GM18517 (cell line): Measurements from ENCODE around the gene RPS6KA3.

Experiments
- ATAC-seq: cut with Tn5 transposase; IDR thresholded peaks from one replicate; pipeline ENCODE4 v1.9.1; 2021; ENCODE audit warnings: mild to moderate bottlenecking, moderate library complexity; ENCODE audit not compliant: unreplicated experiment

Gene RPS6KA3

GRCh38 chrX:20266810-20267606, at the start of gene RPS6KA3:
RPS6KA3 (minus strand) TSS chrX:20266909; CDS start chrX:20266632, 277 bp downstream.
- peak; percentile 70 for ATAC-seq

GRCh38 chrX:20315140-20315539, 48.4 kb upstream of the RPS6KA3 start:
- ATAC-seq, result peak; percentile 56

DNA sequence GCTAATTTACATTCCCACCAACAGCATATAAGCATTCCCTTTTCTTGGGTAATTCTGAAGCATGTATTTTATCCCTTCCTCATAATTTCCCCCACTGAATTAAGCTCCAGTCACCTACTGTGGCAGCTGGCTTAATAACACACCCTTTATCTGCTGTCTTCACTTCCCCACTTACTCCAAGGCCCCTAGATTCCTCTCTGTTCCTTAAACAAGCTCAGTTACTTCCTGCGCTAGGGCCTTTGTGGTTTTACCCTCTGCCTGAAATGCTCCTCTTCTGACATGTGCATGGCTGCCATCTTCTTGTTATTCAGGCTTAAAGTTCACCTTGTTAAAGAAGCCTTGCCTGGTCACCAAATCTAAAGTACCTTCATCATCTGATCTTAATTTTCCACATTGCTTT, 47.2 kb upstream of the RPS6KA3 start:
- no peak for ATAC-seq

DNA sequence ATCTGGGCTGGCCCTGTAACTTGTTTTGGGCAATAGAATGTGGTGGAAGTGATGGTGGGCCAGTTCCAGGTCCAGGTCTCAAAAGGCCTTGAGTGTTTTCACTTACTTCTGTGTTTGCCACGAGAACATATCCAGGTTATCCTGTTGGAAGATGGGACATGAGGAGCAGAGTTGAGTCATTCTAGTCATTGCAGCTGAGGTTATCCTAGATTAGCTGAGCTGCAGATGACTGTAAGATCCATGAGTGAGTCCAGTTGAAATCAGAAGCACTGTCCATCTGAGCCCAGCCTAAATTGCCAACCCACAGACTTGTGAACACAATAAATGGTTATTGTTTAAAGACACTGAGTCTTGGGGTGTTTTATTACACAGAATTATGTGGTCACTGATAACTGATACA, 45.3 kb upstream of the RPS6KA3 start:
- ATAC-seq, result no peak

GRCh38 chrX:20311505-20311904, 44.8 kb upstream of the RPS6KA3 start:
- no peak for ATAC-seq

GRCh38 chrX:20309806-20310205, 43.1 kb upstream of the RPS6KA3 start:
- ATAC-seq, result no peak

DNA sequence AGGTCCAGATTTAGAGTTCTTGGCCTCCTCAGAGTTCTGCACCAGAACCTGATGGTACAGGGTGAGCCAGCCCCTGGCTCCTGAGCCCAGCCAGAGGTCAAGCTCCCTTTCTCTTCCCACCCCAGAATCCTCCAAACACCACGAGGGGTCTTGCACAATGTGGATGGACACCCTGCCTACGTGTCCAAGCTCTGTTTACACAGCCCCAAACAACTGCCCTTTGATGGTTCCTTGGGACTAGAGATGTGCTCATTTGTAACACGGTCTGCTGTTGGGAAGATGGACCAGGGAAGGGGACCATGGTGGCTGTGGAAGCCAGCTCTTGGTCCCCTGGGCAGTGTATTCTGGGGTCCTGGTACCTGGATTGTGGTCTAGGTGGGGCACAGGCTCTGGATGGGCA, 40.0 kb upstream of the RPS6KA3 start:
- no peak for ATAC-seq

- no peak for ATAC-seq
Observed at GRCh38 chrX:20300822-20301221, 34.1 kb upstream of the RPS6KA3 start.

GRCh38 chrX:20294957-20295356, 28.2 kb upstream of the RPS6KA3 start:
- no peak for ATAC-seq

DNA sequence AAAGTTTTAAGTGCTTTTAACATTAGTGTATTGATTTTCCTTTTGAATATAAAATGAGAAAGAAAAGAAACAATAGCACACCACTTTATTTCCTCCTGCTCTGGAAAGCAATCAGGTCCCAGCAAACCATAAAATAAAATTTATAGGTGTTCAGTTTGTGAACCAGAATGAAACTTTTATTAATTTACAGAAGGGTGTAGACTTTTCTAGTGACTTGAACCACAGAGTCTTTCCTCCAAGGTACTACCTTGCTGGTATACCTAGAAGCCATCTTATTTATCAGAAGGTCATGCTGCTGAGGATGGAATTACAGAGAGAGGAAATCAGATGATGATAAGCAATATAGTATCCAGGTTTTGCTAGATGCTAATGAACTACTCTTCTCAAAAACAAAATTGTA, 27.6 kb upstream of the RPS6KA3 start:
- ATAC-seq, result no peak

GRCh38 chrX:20285511-20285910, 18.8 kb upstream of the RPS6KA3 start:
- no peak for ATAC-seq

GRCh38 chrX:20284992-20285391, 18.3 kb upstream of the RPS6KA3 start:
- no peak for ATAC-seq

DNA sequence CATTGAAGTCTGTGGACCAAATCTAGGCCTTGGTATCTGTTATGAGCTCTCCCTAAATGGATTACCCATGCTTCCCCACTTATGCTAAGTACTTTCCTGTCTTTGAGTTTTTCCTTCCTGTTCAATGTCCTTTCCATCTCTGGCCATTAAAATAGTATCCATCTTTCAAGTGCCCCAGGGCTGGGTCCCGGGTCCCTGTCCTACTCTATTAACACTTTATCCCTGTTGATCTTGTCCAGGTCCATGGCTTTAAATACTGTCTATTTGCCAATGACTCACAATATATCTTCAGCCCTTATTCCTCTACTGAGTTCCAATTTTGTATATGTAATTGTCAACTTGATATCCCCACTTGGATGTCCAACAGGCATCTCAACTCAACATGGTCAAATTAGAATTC, 17.7 kb upstream of the RPS6KA3 start:
- ATAC-seq, result no peak

DNA sequence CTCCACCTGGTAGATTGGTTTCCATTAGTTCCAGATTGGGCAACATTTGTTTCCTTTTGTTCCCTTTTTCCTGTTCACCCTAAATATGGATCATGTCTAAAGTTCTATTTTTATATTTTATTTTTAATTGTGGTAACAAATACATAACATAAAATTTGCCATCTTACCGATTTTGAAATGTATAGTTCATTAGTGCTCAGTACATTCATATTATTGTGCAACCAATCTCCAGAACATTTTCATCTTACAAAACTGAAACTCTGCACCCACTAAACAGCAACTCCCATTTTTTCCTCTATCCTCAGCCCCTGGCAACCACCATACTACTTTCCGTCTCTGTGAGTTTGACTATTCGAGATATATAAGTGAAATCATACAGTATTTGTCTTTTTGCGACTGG, 14.2 kb upstream of the RPS6KA3 start:
- ATAC-seq, result no peak

- ATAC-seq, result no peak
Observed at GRCh38 chrX:20274121-20274520, 7.4 kb upstream of the RPS6KA3 start.

GRCh38 chrX:20271730-20272129, 5.0 kb upstream of the RPS6KA3 start:
- no peak for ATAC-seq

- ATAC-seq, result no peak
Observed at GRCh38 chrX:20271186-20271585, 4.5 kb upstream of the RPS6KA3 start.

GRCh38 chrX:20270562-20270890, 3.8 kb upstream of the RPS6KA3 start:
- no peak for ATAC-seq

DNA sequence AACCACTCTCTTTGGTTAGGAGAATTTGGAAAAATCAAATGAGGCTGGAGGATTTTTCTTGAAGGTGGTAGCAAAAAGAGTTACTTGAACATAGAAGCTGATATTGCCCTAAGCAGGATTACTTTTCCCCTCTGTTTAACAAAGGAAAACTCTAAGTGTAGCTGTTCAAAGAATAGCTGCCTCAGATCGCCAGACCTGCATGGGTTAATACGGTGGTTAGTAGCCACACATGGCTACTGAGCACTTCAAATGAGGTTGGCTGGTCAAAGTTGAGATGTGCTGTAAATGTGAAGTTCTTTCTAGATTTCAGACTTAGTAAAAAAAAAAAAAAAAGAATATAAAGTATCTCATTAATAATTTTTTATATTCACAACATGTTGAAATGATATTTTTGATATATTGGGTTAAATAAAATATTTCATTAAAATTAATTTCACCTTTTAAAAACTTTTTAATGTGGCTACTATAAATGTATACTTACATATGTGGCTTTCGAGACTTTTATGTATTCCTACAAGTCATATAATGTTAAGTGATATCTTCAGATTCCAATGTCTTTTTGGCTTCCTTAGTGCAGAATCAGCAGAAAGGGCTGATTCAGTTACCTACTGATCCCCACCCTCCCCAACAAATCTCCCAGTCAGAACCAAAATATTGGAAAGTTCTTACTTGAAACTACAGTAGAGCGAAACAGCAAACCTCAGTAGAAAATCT, 3.3 kb upstream of the RPS6KA3 start:
- no peak for ATAC-seq

DNA sequence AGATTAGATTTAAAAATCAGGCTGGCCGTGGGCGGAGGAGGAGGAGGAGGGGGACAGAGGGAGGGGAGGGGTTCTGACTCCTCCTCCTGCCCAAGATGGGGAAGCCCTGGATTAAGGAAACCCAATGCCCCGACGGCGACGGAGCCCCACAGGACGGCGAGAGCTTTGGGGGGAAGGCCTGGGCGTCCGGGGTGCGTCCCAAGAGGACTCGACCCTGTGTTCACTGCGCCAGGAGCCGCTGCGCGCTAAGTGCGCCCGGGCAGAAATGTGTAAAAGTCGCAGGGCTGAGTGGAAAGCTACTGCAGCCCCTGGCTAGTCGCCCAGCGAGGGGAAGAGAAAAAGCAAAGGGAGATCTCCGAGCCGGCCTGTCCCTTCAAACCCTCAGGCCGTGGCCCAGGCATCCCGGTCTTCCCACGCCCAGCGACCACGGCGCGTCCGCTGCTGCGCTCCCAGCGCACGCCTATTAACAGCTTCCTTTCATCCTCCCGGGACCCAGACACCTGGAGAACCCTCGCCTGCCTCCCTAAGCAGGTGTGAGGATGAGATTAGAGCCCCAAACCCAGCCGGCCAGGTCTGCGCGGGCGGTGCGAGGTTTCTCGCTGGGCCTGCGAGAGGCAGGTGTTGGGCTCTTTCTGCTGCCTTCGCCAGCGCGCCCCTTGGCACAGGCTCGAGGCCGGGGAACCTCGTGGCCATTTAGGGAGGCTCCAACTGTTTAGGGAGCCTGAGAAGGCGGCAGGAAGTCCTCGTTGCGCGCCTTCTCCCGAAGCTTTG, 1.4 kb upstream of the RPS6KA3 start:
- no peak for ATAC-seq

GRCh38 chrX:20267607-20267930, 860 bp upstream of the RPS6KA3 start:
- no peak for ATAC-seq
